Transverse colon (tissue), 4 donors: ENCODE measurements around the gene DUSP14.

ENCODE experiments used
- CTCF ChIP-seq, 5 experiments: fragments of 200-600 bp in 3 of 5; fragments of 450-650 bp in 2 of 5; sonication (generic) in 3 of 5; IDR thresholded peaks; 1 replicate in 2 of 5; 2 replicates in 3 of 5; pipeline ENCODE4 v1.5.1; 2016 to 2017; ENCODE audit warnings: antibody characterized with exemption in 5 of 5, inconsistent platforms in 3 of 5, mild to moderate bottlenecking in 2 of 5, moderate library complexity in 1 of 5
- EP300 ChIP-seq: sonication (generic); formaldehyde crosslinking; IDR thresholded peaks from one replicate; pipeline ENCODE4 v1.6.1; 2017; ENCODE audit warnings: antibody characterized with exemption, low read depth
- POLR2A ChIP-seq: fragments of 450-650 bp; IDR thresholded peaks from one replicate; pipeline ENCODE4 v1.6.1; 2016; ENCODE audit warnings: antibody characterized with exemption, mild to moderate bottlenecking, moderate library complexity
- POLR2AphosphoS5 ChIP-seq, 3 donors: sonication (generic); formaldehyde crosslinking; IDR thresholded peaks; one replicate each; pipeline ENCODE4 v1.6.1; 2016; ENCODE audit warnings: antibody characterized with exemption in 3 of 3

GRCh38 chr17:37461668-37462067, 28.0 kb upstream of the DUSP14 start:
- no peak for TF ChIP-seq POLR2A
- TF ChIP-seq EP300: no peak
- no peak for TF ChIP-seq CTCF (IDR thresholded peaks at IDR 0.05)
- no peak for TF ChIP-seq POLR2AphosphoS5 (IDR thresholded peaks at IDR 0.05)
